ENCODE results near the gene RHEX.

RHEX gene

GRCh38 chr1:206122686-206123085 lies 69.7 kb downstream of the RHEX start:
- no peak for TF ChIP-seq CTCF (IDR thresholded peaks at IDR 0.05; ENCODE audit: low read depth, low read length, missing control alignments)
- in situ Hi-C loops (cut with HindIII; ENCODE audit: low sequenced_read_pairs), result loop anchor here (25.0 kb wide), 1 partner anchor 135 kb away; no protein-coding TSS in a partner anchor

GRCh38 chr1:206125346-206125745 lies 72.4 kb downstream of the RHEX start:
- no peak overlapping the region for H3K4me3 ChIP-seq (ENCODE audit: low read depth, low read length)
- no peak for DNase-seq (ENCODE audit: low read depth)
- in situ Hi-C loops (cut with HindIII; ENCODE audit: low sequenced_read_pairs), result no loop called here
- no peak for TF ChIP-seq CTCF (IDR thresholded peaks at IDR 0.05; ENCODE audit: low read depth, low read length, missing control alignments)

More at GRCh38 chr1:206122686-206123085, 69.7 kb downstream of the RHEX start:
- DNase-seq (ENCODE audit: low read depth), result no peak
- H3K4me3 ChIP-seq (ENCODE audit: low read depth, low read length), result no peak overlapping the region

GRCh38 chr1:206127336-206127735 lies 74.4 kb downstream of the RHEX start:
- no peak for DNase-seq (ENCODE audit: low read depth)
- H3K4me3 ChIP-seq (ENCODE audit: low read depth, low read length), result no peak overlapping the region
- TF ChIP-seq CTCF (IDR thresholded peaks at IDR 0.05; ENCODE audit: low read depth, low read length, missing control alignments), result no peak
- in situ Hi-C loops (cut with HindIII; ENCODE audit: low sequenced_read_pairs), result no loop called here

GRCh38 chr1:206128196-206128595 lies 75.2 kb downstream of the RHEX start:
- no peak overlapping the region for H3K4me3 ChIP-seq (ENCODE audit: low read depth, low read length)
- no peak for DNase-seq (ENCODE audit: low read depth)
- TF ChIP-seq CTCF (IDR thresholded peaks at IDR 0.05; ENCODE audit: low read depth, low read length, missing control alignments), result no peak
- in situ Hi-C loops (cut with HindIII; ENCODE audit: low sequenced_read_pairs), result no loop called here

- no peak overlapping the region for H3K4me3 ChIP-seq (ENCODE audit: low read depth, low read length)
- no peak for DNase-seq (ENCODE audit: low read depth)
- in situ Hi-C loops (cut with HindIII; ENCODE audit: low sequenced_read_pairs), result no loop called here
- no peak for TF ChIP-seq CTCF (IDR thresholded peaks at IDR 0.05; ENCODE audit: low read depth, low read length, missing control alignments)
Observed at GRCh38 chr1:206131037-206131436, 78.1 kb downstream of the RHEX start.

- DNase-seq (ENCODE audit: low read depth), result no peak
- no peak for TF ChIP-seq CTCF (IDR thresholded peaks at IDR 0.05; ENCODE audit: low read depth, low read length, missing control alignments)
- in situ Hi-C loops (cut with HindIII; ENCODE audit: low sequenced_read_pairs), result no loop called here
- H3K4me3 ChIP-seq (ENCODE audit: low read depth, low read length), result no peak overlapping the region
Observed at GRCh38 chr1:206133751-206134415, 80.9 kb downstream of the RHEX start.

Measured in astrocyte of the cerebellum (primary cell).